Naive B cell (primary cell): ENCODE measurements around the gene KDM4B. TPM values are rescaled to one million over a fixed set of nuclear protein-coding genes. Genes with fewer than 3 reads are reported as not detected.

ENCODE experiments used
- ATAC-seq, 2 donors: fragments of 150-1000 bp; cut with Tn5 transposase; 2 replicates each; pipeline ENCODE4 v1.10.0; 2021; ENCODE audit warnings: low read depth in 2 of 2, mild to moderate bottlenecking in 2 of 2, moderate library complexity in 2 of 2
- DNase-seq: peaks from one replicate; pipeline ENCODE4 v3.0.0; 2022
- H3K27ac Mint-ChIP-seq, 6 donors: one replicate each; pipeline ENCODE4 v1.8.0; 2020 to 2022; ENCODE audit warnings: mild to moderate bottlenecking in 6 of 6, mixed read lengths in 6 of 6, moderate library complexity in 5 of 6, inconsistent platforms in 2 of 6
- H3K27me3 Mint-ChIP-seq, 3 donors: one replicate each; pipeline ENCODE4 v1.8.0; 2021 to 2022; ENCODE audit warnings: mixed read lengths in 3 of 3, mild to moderate bottlenecking in 1 of 3
- H3K36me3 Mint-ChIP-seq, 2 donors: one replicate each; pipeline ENCODE4 v1.8.0; 2020 to 2022; ENCODE audit warnings: mixed read lengths in 2 of 2, inconsistent platforms in 1 of 2, mild to moderate bottlenecking in 1 of 2
- H3K4me1 Mint-ChIP-seq, 3 donors: one replicate each; pipeline ENCODE4 v1.8.0; 2020 to 2022; ENCODE audit warnings: mixed read lengths in 3 of 3, inconsistent platforms in 1 of 3, mild to moderate bottlenecking in 1 of 3, moderate library complexity in 1 of 3
- H3K4me3 Mint-ChIP-seq, 8 donors: one replicate each; pipeline ENCODE4 v1.8.0; 2020 to 2022; ENCODE audit warnings: mild to moderate bottlenecking in 8 of 8, mixed read lengths in 8 of 8, moderate library complexity in 8 of 8, inconsistent platforms in 2 of 8
- H3K9me3 Mint-ChIP-seq, 7 donors: one replicate each; pipeline ENCODE4 v1.8.0; 2020 to 2022; ENCODE audit warnings: mixed read lengths in 7 of 7, mild to moderate bottlenecking in 5 of 7, inconsistent platforms in 2 of 7, moderate library complexity in 1 of 7
- polyA plus RNA-seq, 6 donors: library from polyadenylated mRNA; unstranded; fragments of 300-500 nt; fragmentation: Illumina TruSeq; gene quantifications; one replicate each; pipeline ENCODE4 v1.2.3, GENCODE V29; 2021; ENCODE audit warnings: low read depth in 6 of 6

Gene KDM4B
- polyA plus RNA-seq, 6 donors from 2014 or later, result 17.9 to 94.1 (median 50.8) TPM

DNA sequence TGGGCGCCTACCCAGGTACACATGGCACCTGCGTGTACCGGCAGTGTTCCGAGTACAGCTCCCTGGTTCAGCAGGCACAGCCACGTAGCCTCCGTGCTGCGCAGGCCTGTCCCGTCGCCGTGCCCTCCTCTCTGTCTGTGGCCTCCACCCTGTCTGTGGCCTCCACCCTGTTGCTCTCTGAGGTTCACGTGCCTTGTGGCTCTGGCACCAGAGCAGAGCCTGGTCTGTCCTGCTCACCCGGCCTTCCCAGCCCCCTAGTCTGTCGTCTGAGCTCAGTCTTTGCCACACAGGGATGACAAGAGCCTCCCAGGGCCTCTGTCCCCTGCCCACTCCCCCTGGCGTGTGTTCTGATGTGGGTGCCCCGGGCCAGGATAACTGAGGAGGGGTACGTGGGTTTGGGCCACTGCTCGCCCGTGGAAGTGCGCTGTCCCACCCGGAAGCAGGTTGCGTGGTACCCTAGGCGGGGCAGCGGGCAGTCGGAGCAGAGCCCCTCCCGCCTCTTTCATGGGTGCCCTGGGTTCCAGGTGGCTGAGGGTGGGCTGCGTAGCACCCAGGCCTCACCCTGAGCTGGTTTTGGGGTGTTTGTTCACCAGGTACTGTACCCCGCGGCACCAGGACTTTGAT lies 71.7 kb downstream of the KDM4B start:
- Mint-ChIP-seq H3K4me1 (peaks cover 3 to 6% (median 5%) of the 10 kb centered on the region in 3 donors), H3K4me3 (no peak overlapping the region), H3K27ac (peak overlapping the region in 2 of 6 donors; percentile 79 to 84), H3K27me3 (no peaks in the 10 kb centered on the region), H3K9me3 (no peaks in the 10 kb centered on the region), H3K36me3 (no peaks in the 10 kb centered on the region)
- ATAC-seq, result no peak
- DNase-seq, result no peak

DNA sequence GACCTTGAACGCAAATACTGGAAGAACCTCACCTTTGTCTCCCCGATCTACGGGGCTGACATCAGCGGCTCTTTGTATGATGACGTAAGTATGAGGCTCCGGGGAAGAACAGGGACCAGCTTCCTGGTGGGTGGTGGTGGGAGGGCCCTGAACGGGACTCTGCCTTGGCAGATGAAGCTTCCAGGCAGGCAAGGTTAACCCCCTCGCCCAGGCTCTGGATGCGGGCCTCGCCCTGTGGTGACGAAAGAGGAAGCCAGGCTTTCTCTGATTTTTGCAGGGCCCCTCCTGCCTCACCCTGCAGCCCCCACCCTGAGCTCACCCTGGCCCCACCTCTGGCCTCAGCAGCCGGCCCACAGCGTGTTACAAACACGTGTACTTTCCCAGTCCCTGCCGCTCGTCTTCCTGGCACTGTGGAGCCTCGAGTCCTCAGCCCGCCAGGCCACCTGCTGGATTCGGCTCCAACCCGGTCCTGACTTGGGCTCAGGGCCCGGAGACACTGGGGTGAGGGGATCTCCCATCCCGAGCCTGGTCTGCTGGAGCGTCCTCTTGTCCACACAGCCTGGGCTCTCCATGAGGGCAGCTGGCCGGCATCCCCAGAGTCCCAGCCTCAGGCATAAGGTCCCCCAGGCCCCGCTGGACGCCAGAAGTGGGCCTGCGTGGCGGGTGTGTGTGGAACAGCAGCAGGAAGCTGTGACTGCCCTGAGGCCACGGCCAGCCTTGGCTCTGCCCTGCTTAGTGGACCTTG lies 72.4 kb downstream of the KDM4B start:
- ATAC-seq (no peak), DNase-seq (no peak)
- H3K36me3 Mint-ChIP-seq, result no peaks in the 10 kb centered on the region
- H3K4me1 Mint-ChIP-seq, result peaks cover 3 to 7% (median 6%) of the 10 kb centered on the region in 3 donors
- no peak overlapping the region for H3K4me3 Mint-ChIP-seq
- H3K27me3 Mint-ChIP-seq, result no peaks in the 10 kb centered on the region
- H3K9me3 Mint-ChIP-seq, result no peaks in the 10 kb centered on the region
- H3K27ac Mint-ChIP-seq, result no peak overlapping the region

DNA sequence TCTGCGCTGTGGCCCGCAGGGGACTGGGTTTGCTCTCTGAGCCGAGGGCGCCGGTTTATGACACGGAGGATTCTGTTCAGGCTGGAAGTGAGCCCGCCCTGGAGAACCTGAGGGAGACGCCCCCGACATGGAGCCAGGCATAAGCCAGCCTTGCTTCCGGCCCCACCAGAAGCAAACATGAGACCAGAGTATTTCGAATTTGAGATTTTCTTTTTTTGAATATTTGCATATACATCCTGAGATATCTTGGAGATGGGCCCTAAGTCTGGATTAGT lies 72.9 kb downstream of the KDM4B start:
- Mint-ChIP-seq H3K9me3 (no peaks in the 10 kb centered on the region), H3K4me3 (no peak overlapping the region), H3K27ac (no peak overlapping the region), H3K27me3 (no peaks in the 10 kb centered on the region), H3K36me3 (no peaks in the 10 kb centered on the region), H3K4me1 (peaks cover 3 to 6% (median 5%) of the 10 kb centered on the region in 3 donors)
- no peak for ATAC-seq
- no peak for DNase-seq

- no peaks in the 10 kb centered on the region for H3K27me3 Mint-ChIP-seq
- H3K27ac Mint-ChIP-seq, result peak overlapping the region in 2 of 6 donors; percentile 21 to 60
- no peaks in the 10 kb centered on the region for H3K36me3 Mint-ChIP-seq
- ATAC-seq, result no peak
- no peak overlapping the region for H3K4me3 Mint-ChIP-seq
- no peaks in the 10 kb centered on the region for H3K9me3 Mint-ChIP-seq
- peaks cover 3 to 6% (median 4%) of the 10 kb centered on the region in 3 donors for H3K4me1 Mint-ChIP-seq
- no peak for DNase-seq
Observed at GRCh38 chr19:5042556-5042955, 73.6 kb downstream of the KDM4B start.

DNA sequence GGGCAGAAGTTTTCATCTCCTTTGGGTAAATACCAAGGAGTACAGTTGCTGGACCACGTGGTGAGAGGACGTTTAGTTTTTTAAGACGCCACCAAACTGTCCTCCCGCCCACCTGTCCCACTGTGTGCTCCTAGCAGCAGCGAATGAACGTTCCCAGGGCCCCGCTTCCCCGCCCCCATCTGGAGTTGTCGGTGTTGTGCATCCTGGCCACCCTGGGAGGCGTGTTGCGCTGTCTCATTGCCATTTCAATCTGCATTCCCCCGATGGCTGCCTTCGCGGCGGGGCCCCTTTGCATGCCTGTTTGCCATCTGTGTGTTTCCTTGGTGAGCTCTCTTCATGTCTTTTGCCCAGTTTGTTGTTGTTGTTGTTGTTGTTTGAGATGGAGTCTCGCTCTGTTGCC lies 76.1 kb downstream of the KDM4B start:
- Mint-ChIP-seq H3K4me3 (no peak overlapping the region), H3K4me1 (peaks cover 6 to 12% (median 8%) of the 10 kb centered on the region in 3 donors), H3K36me3 (peaks cover 0 to 2% of the 10 kb centered on the region in 2 donors), H3K9me3 (no peaks in the 10 kb centered on the region), H3K27ac (peak overlapping the region in 1 of 6 donors; percentile 90), H3K27me3 (no peaks in the 10 kb centered on the region)
- ATAC-seq, result no peak
- DNase-seq, result no peak

DNA sequence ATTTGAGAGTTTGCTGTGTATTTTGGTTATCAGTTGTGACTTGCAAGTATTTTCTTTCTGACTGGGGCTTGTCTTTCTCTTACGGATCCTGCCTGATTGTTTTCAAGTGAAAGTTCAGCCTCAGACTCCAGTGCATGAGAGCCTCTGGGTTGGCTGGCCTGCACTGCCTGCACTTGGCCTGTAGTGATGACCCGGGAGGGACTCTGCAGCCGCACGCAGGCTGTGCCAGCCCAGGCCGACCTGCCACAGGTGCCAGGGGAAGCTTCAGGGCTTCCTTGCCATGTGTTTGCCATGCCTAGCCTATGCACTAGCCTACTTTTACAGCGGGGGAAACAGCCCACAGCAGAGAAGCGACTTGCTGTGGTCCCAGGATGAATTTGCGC lies 77.0 kb downstream of the KDM4B start:
- H3K27me3 Mint-ChIP-seq, result no peaks in the 10 kb centered on the region
- no peaks in the 10 kb centered on the region for H3K9me3 Mint-ChIP-seq
- peak overlapping the region in 2 of 8 donors; percentile 25 to 60 for H3K4me3 Mint-ChIP-seq
- peaks cover 0 to 3% of the 10 kb centered on the region in 2 donors for H3K36me3 Mint-ChIP-seq
- H3K4me1 Mint-ChIP-seq, result peaks cover 7 to 13% (median 8%) of the 10 kb centered on the region in 3 donors
- ATAC-seq, result no peak
- DNase-seq, result no peak
- H3K27ac Mint-ChIP-seq, result peak overlapping the region in 1 of 6 donors; percentile 74

DNA sequence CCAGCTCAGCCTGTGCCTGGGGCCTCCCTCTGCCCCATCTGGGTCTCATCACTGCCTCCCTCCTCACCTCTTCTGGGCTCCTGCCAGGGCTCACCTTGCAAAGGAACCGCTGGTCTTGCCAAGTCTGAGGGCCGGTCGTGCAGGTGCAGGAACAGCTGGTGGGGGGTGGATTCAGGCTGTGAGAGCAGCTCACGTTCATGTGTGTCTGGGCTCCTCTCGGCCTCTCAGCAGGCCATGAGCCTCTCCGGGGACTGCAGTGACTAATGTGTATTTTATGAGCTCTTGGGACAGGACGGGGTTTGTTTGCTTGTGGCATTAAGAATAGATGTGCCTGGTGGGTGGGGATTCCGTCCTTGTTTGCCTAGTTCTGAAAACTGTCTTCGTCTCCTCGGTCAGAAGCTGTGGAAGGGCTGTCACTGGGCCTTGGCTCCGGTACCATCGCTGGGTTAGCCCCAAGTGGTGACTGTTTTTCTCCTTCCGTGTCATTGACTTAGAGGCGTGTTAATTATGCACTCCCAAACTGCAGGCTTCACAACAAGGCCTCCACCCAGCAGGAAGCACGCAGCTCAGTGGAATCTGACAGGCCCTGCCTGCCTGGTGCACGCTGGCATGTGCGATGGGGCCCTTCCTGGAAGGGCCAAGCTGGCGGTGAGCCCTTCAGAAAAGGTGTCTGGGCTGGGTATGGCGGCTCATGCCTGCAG lies 77.6 kb downstream of the KDM4B start:
- ATAC-seq (no peak), DNase-seq (no peak)
- H3K9me3 Mint-ChIP-seq, result no peaks in the 10 kb centered on the region
- no peak overlapping the region for H3K4me3 Mint-ChIP-seq
- peak overlapping the region in 3 of 6 donors; percentile 16 to 74 (median 47) for H3K27ac Mint-ChIP-seq
- no peaks in the 10 kb centered on the region for H3K27me3 Mint-ChIP-seq
- peaks cover 8 to 13% (median 12%) of the 10 kb centered on the region in 3 donors for H3K4me1 Mint-ChIP-seq
- peaks cover 0 to 3% of the 10 kb centered on the region in 2 donors for H3K36me3 Mint-ChIP-seq

- no peak for ATAC-seq
Observed at GRCh38 chr19:5047251-5047935, 78.5 kb downstream of the KDM4B start.

DNA sequence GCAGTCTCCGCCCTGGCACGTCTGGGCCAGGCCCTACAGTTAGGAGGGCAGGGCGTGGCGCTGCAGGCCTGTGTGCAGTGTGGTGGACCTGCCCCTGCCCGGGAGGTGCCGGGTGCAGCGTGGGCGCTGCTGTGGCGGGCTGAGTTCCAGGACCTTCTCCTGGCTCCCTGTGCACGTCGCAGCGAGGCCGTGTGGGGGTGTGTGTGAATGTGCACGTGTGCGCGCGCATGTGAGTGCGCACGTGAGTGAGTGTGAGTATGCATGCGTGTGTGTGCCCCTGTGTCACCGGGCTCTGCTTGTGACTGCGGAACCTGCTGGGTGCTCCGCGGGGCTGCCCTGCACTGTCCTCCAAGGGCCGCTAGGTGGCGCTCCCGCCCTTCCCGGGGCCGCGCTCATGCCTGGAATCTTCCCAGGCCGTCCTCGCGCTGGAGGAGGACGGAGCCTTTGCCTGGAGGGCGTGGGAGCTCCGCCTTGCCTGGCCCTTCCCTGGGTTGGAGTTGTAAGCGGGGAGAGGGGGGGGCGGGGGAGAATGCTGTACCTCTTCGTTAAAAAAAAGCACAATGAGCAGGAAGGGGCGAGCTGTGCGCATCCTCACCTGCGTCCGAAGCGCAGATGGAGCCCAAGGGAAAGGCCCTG lies 79.3 kb downstream of the KDM4B start:
- Mint-ChIP-seq H3K4me1 (peaks cover 11 to 16% (median 14%) of the 10 kb centered on the region in 3 donors), H3K27ac (peak overlapping the region in 3 of 6 donors; percentile 33 to 95 (median 78)), H3K36me3 (peaks cover 0 to 3% of the 10 kb centered on the region in 2 donors), H3K9me3 (no peaks in the 10 kb centered on the region), H3K4me3 (no peak overlapping the region), H3K27me3 (no peaks in the 10 kb centered on the region)
- DNase-seq (peak; percentile 58), ATAC-seq (peak; percentile 79 to 89)

More at GRCh38 chr19:5047251-5047935, 78.5 kb downstream of the KDM4B start:
- Mint-ChIP-seq H3K4me1 (peaks cover 8 to 13% (median 12%) of the 10 kb centered on the region in 3 donors), H3K27me3 (no peaks in the 10 kb centered on the region), H3K9me3 (no peaks in the 10 kb centered on the region), H3K36me3 (peaks cover 0 to 3% of the 10 kb centered on the region in 2 donors), H3K27ac (no peak overlapping the region), H3K4me3 (no peak overlapping the region)
- DNase-seq, result no peak

GRCh38 chr19:5048727-5049553 lies 80.0 kb downstream of the KDM4B start:
- DNase-seq (no peak), ATAC-seq (no peak)
- no peaks in the 10 kb centered on the region for H3K27me3 Mint-ChIP-seq
- H3K4me1 Mint-ChIP-seq, result peaks cover 19 to 24% (median 20%) of the 10 kb centered on the region in 3 donors
- H3K4me3 Mint-ChIP-seq, result no peak overlapping the region
- no peaks in the 10 kb centered on the region for H3K9me3 Mint-ChIP-seq
- H3K36me3 Mint-ChIP-seq, result peaks cover 0 to 3% of the 10 kb centered on the region in 2 donors
- peak overlapping the region in 1 of 6 donors; percentile 78 for H3K27ac Mint-ChIP-seq

- Mint-ChIP-seq H3K9me3 (no peaks in the 10 kb centered on the region), H3K27ac (peak overlapping the region in 2 of 6 donors; percentile 45 to 61), H3K4me3 (peak overlapping the region in 1 of 8 donors; percentile 29), H3K36me3 (peaks cover 0 to 3% of the 10 kb centered on the region in 2 donors), H3K4me1 (peaks cover 22 to 26% (median 25%) of the 10 kb centered on the region in 3 donors), H3K27me3 (no peaks in the 10 kb centered on the region)
- DNase-seq, result no peak
- ATAC-seq, result no peak
Observed at GRCh38 chr19:5049561-5049960, 80.6 kb downstream of the KDM4B start.

DNA sequence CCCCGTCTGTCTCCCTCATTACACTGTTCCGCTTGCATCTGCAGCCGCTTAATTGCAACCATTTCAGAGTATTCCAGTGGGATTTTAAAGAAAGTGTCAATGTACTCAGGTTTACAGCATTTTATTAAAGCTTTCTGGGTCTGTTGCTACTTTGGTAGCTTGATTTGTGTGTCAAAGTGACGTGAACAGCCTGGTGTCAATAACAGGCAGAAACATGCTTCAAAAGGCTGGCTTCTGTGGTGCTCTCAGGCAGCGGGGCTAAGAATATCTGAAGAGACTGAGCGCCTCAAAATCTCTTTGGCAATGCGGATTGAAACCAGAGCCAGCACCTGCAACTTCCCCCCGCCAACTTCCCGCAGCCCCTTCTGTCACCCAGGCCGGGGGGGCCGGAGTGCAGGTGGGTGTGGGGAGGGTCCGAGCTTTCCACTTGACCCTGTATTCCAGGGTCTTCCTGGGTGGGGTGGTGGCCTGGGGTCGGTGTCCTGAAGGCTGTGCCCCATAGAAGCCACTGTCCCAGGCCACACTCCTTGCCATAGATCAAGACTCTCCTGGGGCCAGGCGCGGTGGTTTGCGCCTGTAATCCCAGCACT lies 81.2 kb downstream of the KDM4B start:
- peak overlapping the region; percentile 35 to 82 (median 53) for H3K27ac Mint-ChIP-seq
- peak overlapping the region in 4 of 8 donors; percentile 12 to 44 (median 34) for H3K4me3 Mint-ChIP-seq
- no peak for ATAC-seq

More for the DNA sequence above, 81.2 kb downstream of the KDM4B start:
- no peak for DNase-seq
- H3K36me3 Mint-ChIP-seq, result peaks cover 0 to 3% of the 10 kb centered on the region in 2 donors
- H3K27me3 Mint-ChIP-seq, result no peaks in the 10 kb centered on the region
- no peaks in the 10 kb centered on the region for H3K9me3 Mint-ChIP-seq
- H3K4me1 Mint-ChIP-seq, result peaks cover 21 to 26% (median 26%) of the 10 kb centered on the region in 3 donors
